ENCODE results near the gene B3GNT2.

Gene B3GNT2

GRCh38 chr2:62202729-62203128 is 6.8 kb downstream of the B3GNT2 start:
- in situ Hi-C loops (cut with MboI; ENCODE audit: low sequenced_read_pairs) = no loop called here

GRCh38 chr2:62203459-62203858 is 7.5 kb downstream of the B3GNT2 start:
- in situ Hi-C loops (cut with MboI; ENCODE audit: low sequenced_read_pairs) = no loop called here

GRCh38 chr2:62204998-62205496 is 9.1 kb downstream of the B3GNT2 start:
- in situ Hi-C loops (cut with MboI; ENCODE audit: low sequenced_read_pairs) = no loop called here

GRCh38 chr2:62205554-62205953 is 9.6 kb downstream of the B3GNT2 start:
- in situ Hi-C loops (cut with MboI; ENCODE audit: low sequenced_read_pairs) = no loop called here

- in situ Hi-C loops (cut with MboI; ENCODE audit: low sequenced_read_pairs) = no loop called here
Measured at GRCh38 chr2:62206024-62206423, 10.1 kb downstream of the B3GNT2 start.

- in situ Hi-C loops (cut with MboI; ENCODE audit: low sequenced_read_pairs) = no loop called here
Measured at GRCh38 chr2:62207491-62207890, 11.6 kb downstream of the B3GNT2 start.

GRCh38 chr2:62208074-62208757 is 12.3 kb downstream of the B3GNT2 start:
- in situ Hi-C loops (cut with MboI; ENCODE audit: low sequenced_read_pairs) = no loop called here

- in situ Hi-C loops (cut with MboI; ENCODE audit: low sequenced_read_pairs) = no loop called here
Measured at GRCh38 chr2:62208758-62209114, 12.8 kb downstream of the B3GNT2 start.

GRCh38 chr2:62209427-62209991 is 13.6 kb downstream of the B3GNT2 start:
- in situ Hi-C loops (cut with MboI; ENCODE audit: low sequenced_read_pairs) = no loop called here

GRCh38 chr2:62215306-62216064 is 19.6 kb downstream of the B3GNT2 start:
- in situ Hi-C loops (cut with MboI; ENCODE audit: low sequenced_read_pairs) = no loop called here

- in situ Hi-C loops (cut with MboI; ENCODE audit: low sequenced_read_pairs) = no loop called here
Measured at GRCh38 chr2:62216113-62216512, 20.2 kb downstream of the B3GNT2 start.

GRCh38 chr2:62216616-62217015 is 20.7 kb downstream of the B3GNT2 start:
- in situ Hi-C loops (cut with MboI; ENCODE audit: low sequenced_read_pairs) = no loop called here

- in situ Hi-C loops (cut with MboI; ENCODE audit: low sequenced_read_pairs) = no loop called here
Measured at GRCh38 chr2:62217421-62217820, 21.5 kb downstream of the B3GNT2 start.

- in situ Hi-C loops (cut with MboI; ENCODE audit: low sequenced_read_pairs) = no loop called here
Measured at GRCh38 chr2:62217970-62218369, 22.1 kb downstream of the B3GNT2 start.

- in situ Hi-C loops (cut with MboI; ENCODE audit: low sequenced_read_pairs) = no loop called here
Measured at GRCh38 chr2:62219407-62220159, 23.7 kb downstream of the B3GNT2 start.

- in situ Hi-C loops (cut with MboI; ENCODE audit: low sequenced_read_pairs) = no loop called here
Measured at GRCh38 chr2:62221141-62221540, 25.2 kb downstream of the B3GNT2 start.

- in situ Hi-C loops (cut with MboI; ENCODE audit: low sequenced_read_pairs) = no loop called here
Measured at GRCh38 chr2:62222171-62222570, 26.3 kb downstream of the B3GNT2 start.

GRCh38 chr2:62222674-62223073 is 26.8 kb downstream of the B3GNT2 start:
- in situ Hi-C loops (cut with MboI; ENCODE audit: low sequenced_read_pairs) = no loop called here

GRCh38 chr2:62224976-62225375 is 29.1 kb downstream of the B3GNT2 start:
- in situ Hi-C loops (cut with MboI; ENCODE audit: low sequenced_read_pairs) = no loop called here

- in situ Hi-C loops (cut with MboI; ENCODE audit: low sequenced_read_pairs) = no loop called here
Measured at GRCh38 chr2:62227386-62228075, 31.6 kb downstream of the B3GNT2 start.
